ENCODE data around the gene RNU1-3.
"Not testable (repeated sequence)": the region's sequence is repeated elsewhere in the genome, so short reads cannot be mapped to it uniquely, and the experiment has no call there.

RNU1-3 gene

DNA sequence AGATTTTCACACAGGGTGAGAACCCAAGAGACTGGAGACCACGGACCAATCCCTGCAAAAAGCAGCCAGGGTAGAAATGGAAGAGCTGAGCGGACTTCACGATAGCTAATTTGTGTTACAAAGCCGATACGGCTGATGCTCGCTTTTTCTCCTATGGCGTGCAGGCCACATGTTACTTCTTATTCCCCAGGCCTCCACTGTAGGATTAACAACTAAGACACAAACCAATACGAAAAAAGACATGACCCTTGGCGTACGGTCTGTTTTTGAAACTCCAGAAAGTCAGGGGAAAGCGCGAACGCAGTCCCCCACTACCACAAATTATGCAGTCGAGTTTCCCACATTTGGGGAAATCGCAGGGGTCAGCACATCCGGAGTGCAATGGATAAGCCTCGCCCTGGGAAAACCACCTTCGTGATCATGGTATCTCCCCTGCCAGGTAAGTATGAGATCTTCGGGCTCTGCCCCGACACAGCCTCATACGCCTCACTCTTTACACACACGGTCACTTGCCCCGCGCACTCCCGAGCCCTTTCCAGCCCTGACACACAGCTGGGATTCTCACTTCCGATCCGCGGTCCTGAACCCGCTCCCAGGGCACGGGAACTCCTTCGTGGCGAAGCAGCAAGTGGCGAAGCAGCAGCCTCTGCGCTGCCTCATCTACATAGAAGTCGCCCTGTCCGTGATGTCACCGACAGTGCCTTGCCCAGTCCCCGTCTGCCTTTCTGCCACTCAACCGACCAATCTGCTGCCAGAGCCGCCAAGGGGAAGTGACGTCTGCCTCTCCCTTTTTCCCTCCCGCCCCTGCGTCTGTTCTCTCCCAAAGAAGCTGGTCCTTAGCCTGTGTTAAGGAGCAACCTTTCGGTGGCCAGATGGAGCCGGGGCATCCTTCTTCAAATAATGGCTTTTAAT is at the start of gene RNU1-3:
TSS of gene RNU1-3 (minus strand) at position 447 of the 912 bp plus-strand sequence.
- H3K4me3 ChIP-seq (replicated peaks; ENCODE audit: low read depth, low read length); DNase-seq (ENCODE audit: low read depth): not testable (repeated sequence)

DNA sequence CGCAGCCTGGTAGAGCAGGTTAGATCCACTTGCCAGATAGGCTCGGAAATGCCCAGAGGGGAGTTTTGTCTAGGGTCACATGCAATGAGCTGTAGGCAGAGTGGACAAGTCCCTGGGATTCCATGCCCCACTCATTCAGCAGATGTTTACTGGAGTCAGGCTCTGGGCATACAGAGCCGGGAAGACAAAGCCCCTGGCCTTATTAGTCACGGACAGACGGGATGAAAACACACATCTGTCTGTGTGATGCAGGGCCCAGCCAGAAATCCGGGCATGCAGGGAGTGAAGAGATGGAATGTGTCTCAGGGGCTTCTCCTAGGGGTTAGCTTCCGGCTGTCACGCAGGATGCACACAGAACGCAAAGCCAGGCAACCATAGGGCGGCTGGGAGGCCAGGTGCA is 46.7 kb upstream of the RNU1-3 start:
- not testable (repeated sequence) for DNase-seq (ENCODE audit: low read depth); H3K4me3 ChIP-seq (replicated peaks; ENCODE audit: low read depth, low read length)

DNA sequence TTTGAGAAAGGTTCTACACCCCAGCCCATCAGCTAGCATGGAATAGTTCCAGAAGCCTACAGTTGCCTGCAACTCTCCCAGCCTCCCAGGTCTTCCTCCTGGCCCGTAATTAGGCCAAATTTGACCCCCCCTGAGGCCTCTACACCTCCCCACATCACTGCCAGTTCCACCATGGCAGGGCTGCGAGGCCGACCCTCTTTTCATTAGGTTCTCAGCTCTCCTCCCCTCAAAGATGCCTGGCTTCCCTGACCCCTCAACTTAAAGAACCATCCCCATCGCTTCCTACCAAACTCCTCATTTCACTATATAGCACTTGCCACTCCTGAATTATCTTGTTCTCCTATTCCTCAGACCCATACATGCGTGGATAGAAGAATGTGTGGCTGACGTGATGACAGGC is 46.2 kb upstream of the RNU1-3 start:
- DNase-seq (ENCODE audit: low read depth): not testable (repeated sequence)

DNA sequence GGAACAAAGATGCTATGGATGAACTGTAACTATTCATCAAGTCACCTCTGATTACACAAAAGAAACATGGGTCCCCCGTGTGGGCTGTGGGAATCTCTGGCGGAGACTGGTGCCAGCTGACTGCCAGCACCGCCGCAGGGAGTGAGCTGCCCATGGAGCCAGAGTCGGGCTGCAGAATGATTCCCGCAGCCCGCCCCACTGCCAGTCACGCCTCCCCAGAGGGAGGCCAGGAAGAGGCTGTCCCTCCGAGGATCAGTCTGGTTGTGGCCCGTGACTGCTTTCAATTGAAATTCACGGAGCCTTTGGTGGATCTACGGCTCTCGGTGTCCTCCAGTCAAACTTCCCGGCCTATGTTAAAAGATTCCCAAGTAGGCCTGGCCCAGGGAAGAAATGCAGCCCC is 45.8 kb upstream of the RNU1-3 start:
- DNase-seq (ENCODE audit: low read depth): not testable (repeated sequence)

More for the DNA sequence above, 46.2 kb upstream of the RNU1-3 start:
- not testable (repeated sequence) for H3K4me3 ChIP-seq (replicated peaks; ENCODE audit: low read depth, low read length)

DNA sequence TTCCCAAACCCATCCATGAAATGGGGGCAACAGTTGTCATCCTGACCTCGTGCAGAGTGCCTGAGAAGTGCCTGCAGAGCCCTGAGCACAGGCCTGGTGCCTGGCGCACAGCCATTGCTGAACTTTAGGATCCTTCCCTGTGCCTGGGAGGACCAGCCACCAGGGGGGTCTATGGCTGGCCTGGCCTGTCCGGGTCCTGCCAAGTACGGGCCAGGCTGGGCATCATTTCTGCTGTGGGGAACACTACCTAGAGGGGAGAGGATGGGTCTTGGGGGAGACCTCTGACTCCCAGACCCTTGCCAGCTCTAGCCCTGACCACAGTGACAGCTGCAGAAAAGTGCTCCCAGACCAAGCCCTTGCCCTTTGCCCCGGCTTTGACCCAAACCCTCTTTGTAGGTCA is 45.4 kb upstream of the RNU1-3 start:
- not testable (repeated sequence) for DNase-seq (ENCODE audit: low read depth); H3K4me3 ChIP-seq (replicated peaks; ENCODE audit: low read depth, low read length)

More for the DNA sequence above, 45.8 kb upstream of the RNU1-3 start:
- not testable (repeated sequence) for H3K4me3 ChIP-seq (replicated peaks; ENCODE audit: low read depth, low read length)

DNA sequence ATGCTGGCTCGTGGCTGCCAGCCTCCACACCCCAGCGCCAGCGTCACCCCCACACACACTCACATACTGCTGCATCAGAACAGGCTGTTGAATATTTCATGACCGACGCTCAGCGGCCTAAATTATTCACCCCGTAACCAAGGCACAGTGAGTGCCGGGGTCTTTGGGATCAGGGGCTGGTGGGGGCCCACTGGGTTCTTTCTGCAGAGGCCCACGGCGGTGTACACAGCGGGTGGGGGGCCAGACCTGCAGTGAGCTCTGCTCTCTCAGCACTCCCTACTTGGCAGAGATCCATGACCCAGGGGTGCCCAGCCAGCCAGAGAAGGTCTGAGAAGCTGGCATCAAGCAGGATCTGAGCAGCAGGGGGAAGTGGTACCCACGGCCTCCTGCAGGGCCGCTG is 43.9 kb upstream of the RNU1-3 start:
- DNase-seq (ENCODE audit: low read depth): not testable (repeated sequence)

DNA sequence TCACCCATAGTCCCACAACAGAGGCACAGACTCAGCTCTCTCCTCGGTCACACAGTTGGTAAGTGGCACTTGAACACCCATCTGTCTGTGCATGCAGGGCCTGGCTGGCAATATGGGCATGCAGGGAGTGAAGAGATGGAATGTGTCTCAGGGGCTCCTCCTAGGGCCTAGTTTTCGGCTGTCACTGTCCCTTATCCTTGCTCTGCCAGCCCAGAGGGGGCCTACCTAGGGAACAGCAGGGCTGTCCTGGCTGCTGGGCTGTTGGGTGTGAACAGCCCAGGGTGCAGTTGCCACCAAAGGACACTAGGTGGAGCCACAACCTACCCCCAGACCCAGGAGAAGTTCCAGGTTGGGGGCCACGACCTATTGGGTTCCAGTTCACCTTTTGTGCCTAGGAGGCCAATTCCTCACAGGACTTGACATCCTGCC is 42.9 kb upstream of the RNU1-3 start:
- DNase-seq (ENCODE audit: low read depth); H3K4me3 ChIP-seq (replicated peaks; ENCODE audit: low read depth, low read length): not testable (repeated sequence)

More for the DNA sequence above, 43.9 kb upstream of the RNU1-3 start:
- not testable (repeated sequence) for H3K4me3 ChIP-seq (replicated peaks; ENCODE audit: low read depth, low read length)

DNA sequence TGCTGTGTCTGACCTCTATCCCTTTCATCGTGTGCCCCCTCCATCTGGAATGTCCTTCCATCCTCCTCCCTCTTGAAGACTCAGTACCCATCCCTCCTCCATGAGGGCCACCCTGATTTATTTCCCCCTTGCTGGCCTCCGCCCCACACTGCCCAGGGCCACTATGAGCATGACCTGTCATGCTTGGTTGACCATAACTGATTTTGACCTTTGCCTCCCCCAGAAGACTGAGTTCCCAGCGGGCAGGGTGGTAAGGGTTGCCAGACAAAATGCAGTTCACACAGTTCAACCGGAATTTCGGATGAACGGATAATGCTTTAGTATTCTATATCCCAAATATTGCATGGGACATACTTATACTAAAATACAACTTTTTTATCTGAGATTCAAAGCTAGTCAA is 42.0 kb upstream of the RNU1-3 start:
- not testable (repeated sequence) for H3K4me3 ChIP-seq (replicated peaks; ENCODE audit: low read depth, low read length); DNase-seq (ENCODE audit: low read depth)

DNA sequence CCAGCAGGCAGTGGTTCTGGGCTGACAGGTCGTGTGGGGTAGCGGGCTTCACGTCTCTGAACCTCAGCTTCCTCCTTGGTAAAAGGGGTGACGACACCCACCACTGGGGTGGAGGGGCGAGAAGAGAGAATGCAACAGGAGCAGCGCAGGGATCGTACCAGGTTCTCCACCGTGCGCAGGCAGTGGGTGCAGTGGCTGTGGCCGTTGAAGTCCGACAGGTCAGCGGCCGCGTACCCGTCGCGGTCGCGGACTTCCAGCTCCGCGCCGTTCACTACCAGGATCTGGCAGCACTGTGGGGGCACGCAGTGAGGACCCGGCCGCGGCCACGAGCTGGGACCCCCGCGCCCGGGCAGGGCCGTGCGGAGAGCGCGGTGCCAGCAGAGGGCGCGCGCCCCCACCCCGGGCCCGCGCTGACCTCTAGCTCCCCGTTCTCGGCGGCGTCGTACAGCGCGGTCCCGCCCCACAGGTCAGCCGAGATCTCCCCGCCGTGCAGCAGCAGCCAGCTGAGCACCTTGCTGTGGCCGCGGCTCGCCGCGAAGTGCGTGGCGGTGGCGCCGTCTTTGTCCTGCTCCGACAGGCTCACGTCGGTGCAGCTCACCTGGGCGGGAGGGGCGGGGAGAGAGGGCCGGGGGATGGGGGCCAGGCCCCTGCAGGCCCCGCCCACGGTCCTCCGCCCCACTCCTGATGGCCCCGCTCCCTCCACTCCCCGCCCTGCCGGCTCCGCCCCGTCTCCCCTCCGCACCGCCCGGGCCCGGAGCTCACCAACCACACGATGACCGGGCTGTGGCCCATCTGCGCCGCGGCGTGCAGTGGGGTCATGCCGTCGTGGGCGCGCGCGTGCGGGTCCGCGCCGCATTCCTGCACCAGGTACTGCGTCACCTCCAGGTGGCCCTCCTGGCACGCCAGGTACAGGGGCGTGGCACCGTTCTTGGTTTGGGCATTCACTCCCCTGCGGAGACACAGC is 40.7 kb upstream of the RNU1-3 start:
- not testable (repeated sequence) for H3K4me3 ChIP-seq (replicated peaks; ENCODE audit: low read depth, low read length); DNase-seq (ENCODE audit: low read depth)

DNA sequence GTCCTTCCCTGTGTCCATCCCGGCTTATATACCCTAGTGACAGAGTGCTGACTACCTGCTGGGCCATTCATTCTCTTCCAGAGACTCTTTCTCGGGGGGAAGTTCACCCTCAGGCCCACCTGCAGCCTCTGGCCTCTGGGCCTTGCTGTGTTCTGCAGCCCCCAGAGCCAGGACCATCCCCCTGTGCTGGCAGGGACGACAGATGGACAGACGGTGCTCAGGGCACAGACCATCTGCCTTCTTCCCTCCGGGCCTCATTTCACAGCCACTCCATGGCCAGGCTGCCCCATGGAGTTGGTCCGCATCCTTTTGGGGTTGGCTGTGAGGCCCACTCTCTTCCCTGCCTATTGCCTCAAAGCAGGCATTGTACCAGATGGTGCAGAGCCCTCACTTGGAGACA is 39.6 kb upstream of the RNU1-3 start:
- not testable (repeated sequence) for H3K4me3 ChIP-seq (replicated peaks; ENCODE audit: low read depth, low read length); DNase-seq (ENCODE audit: low read depth)

DNA sequence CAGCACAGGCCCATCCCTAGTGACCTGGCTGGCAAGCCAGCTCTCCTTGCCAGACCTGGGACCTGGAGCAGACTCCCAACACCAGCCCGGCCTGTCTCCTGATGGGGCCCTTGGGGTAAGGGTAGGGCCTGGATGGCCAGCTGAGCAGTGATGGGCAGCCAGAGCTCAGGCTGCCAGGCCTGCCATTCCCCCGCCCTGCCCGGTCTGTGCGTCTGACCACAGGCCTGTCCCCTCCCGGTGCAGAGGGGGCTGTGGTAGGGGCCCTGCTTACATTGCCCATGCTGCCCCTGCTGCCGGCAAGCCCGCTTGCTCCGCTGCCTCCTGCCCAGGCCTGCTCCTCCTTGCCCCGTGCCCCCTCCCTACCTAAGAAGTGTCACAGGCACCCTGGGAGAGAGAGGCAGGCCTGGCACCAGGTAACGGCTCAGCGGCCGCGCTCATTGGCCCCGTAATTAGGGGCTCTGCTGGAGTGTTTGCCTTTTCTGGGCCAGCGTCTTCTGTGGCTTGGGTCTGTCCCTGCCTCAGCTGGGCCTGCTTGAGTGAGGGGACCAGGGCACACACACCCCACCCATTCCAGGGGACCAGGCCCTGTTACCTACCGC is 37.9 kb upstream of the RNU1-3 start:
- H3K4me3 ChIP-seq (replicated peaks; ENCODE audit: low read depth, low read length); DNase-seq (ENCODE audit: low read depth): not testable (repeated sequence)

DNA sequence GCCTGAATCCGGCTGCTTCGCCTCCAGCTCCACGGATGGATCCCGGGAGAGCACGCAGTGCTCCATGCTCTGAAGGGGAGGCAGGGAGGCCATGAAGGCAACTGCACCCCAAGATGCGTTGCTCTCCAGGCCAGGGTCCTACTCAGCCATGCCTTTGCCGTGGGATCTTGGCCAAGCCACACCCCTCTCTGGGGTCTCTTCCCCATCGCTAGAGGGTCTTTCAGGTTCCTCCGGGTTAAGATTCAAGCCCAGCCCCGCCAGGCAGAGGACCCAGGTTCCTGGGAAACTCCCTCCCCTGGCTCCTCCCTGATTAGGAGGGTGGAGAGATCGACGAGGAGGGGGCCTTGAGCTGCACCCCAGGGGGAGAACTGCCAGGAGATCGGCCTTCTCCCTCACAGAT is 37.3 kb upstream of the RNU1-3 start:
- H3K4me3 ChIP-seq (replicated peaks; ENCODE audit: low read depth, low read length); DNase-seq (ENCODE audit: low read depth): not testable (repeated sequence)

DNA sequence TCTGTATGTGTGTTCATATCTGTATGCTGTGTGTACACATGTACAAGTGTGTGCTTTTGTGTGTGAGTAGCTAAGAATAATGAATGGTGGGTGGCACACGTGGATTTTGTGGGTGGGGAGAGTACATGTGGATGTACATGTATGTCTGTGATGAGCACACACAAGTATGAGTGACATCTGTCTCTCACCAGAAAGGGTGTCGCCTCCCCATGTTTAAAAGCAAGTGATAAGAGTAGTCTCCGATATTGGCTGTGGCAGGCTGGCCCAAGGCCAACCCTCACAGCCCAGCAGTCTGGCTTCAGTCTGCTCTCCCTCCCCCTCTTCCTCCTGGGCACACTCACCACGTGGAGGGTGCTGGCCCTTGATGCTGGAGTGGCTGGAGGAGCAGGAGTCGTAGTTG is 36.9 kb upstream of the RNU1-3 start:
- DNase-seq (ENCODE audit: low read depth); H3K4me3 ChIP-seq (replicated peaks; ENCODE audit: low read depth, low read length): not testable (repeated sequence)

DNA sequence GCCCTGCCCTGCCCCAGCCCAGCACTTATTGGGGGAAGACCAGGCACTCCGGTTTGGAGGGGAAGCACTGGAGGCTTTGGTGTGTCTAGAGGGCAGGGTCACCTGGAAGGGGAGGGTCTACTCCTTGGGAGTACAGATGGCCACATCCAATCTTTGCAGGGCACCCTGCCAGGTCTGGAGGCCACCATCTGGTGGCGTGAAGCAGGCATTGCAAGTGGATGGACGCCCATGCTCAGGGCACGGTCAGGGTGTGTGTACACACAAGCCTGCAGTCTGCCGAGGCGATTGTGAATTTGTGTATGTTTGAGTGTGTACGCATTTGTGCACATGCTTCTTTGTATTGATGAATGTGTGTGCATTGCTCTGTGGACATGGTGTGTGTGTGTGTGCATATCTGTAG is 36.4 kb upstream of the RNU1-3 start:
- H3K4me3 ChIP-seq (replicated peaks; ENCODE audit: low read depth, low read length); DNase-seq (ENCODE audit: low read depth): not testable (repeated sequence)

DNA sequence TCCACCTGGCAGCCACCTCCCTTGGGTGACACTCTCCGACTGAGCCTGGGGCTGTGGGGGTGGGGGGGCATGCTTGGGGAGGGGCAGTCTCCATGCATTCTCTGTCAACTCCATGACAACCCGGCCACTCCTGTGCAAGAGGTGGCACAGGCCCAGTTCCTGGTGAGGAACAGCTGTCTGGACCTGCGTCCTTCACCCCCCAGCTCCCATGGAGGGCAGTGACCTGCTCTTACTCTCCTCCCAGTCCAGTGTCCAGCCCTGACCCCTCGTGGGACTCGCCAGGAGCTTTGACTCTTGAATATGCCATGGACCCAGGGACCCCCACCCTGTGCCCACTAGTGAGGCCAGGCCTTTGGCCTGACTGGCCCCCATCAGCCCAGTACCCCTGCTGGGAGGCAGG is 35.5 kb upstream of the RNU1-3 start:
- not testable (repeated sequence) for H3K4me3 ChIP-seq (replicated peaks; ENCODE audit: low read depth, low read length); DNase-seq (ENCODE audit: low read depth)

DNA sequence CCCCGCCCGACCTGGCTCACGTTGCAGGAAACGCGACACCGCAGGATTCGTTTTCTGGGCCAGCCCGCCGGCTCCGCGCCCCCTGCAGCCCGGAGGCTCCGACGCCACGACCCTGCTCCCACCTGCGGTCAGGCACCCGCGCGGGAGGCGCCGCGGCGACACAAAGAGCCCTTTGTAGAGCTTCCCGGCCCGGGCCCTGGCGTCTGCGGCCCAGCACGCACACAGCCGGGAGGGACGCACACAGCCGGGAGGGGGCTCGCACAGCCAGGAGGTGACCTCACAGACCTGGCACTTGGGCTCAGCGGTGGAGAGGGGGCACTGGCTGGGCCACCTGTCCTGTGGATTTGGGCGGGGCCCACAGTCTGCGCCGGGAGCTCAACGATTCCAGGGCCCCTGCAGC is 34.4 kb upstream of the RNU1-3 start:
- not testable (repeated sequence) for H3K4me3 ChIP-seq (replicated peaks; ENCODE audit: low read depth, low read length); DNase-seq (ENCODE audit: low read depth)

DNA sequence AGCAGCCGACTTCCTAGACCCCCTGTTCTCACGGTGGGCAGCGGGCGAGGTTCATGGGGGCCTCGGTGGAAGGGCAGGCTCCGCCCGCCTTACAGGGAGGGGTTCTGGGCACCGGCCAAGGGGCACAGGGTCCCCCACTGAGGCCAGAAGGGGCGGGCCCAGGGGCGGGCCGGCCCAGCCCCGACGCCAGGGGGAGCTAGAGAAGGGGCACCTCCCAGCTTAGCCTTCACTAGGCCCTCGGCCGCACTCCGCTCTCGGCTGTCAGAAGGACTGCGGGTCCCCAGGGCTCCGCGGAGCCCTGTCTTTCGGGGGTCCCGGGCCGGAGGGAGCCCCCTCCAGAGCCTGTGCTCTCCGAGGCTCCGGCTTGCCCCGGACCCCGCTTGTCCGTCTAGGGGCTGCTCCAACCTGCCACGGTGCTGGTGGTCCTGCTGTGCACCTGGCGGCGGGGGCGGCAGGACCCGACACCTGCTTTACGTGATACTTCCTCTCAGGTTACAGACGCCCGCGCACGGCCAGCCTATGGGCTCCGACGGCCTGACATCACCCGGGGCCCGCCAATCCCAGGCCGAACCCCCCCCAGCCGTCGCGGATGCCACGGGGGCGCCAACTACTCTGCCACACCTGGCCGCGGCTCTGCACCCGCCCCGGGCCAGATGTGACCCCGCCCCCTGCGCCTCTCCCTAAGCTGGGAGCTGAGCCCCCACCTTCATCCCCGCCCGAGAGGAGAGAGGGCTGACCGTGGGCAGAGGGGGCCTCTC is 33.6 kb upstream of the RNU1-3 start:
- not testable (repeated sequence) for H3K4me3 ChIP-seq (replicated peaks; ENCODE audit: low read depth, low read length); DNase-seq (ENCODE audit: low read depth)

DNA sequence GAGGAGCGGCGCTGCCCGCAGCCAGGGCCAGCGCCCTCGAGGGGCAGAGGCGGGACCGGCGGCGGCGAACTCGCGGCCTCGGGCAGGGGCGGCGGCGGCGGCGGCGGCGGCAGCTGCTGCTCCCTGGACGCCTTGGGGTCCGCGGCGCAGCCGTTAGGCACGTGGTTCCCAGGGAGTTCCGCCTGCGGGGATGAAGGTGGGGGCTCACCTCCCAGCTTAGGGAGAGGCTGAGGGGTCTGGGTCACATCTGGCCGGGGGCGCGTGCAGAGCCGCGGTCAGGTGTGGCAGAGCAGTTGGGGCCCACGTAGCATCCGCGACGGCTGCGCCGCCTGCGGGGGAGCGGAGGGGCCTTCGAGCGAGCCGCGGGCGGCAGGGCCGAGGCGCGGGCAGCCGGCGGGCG is 32.7 kb upstream of the RNU1-3 start:
- DNase-seq (ENCODE audit: low read depth); H3K4me3 ChIP-seq (replicated peaks; ENCODE audit: low read depth, low read length): not testable (repeated sequence)

All from fibroblast of pulmonary artery (primary cell).